Caco-2 (cell line): Measurements from ENCODE around the gene CFAP54. TPM values are rescaled to one million over a fixed set of nuclear protein-coding genes. Genes with fewer than 3 reads are reported as not detected.

Experiments
- BruUV-seq: library from RNA; stranded (reverse); fragments of 400-500 nt; replicated peaks from 2 replicates; lab custom pipeline; 2021; lab: Mats Ljungman, UMichigan
- CTCF ChIA-PET: fragments of 300-600 bp; sonication (Branson Sonifier 250); formaldehyde crosslinking; loops from one replicate; lab custom pipeline; 2022; ENCODE audit warnings: antibody characterized with exemption; lab: Charles Lee
- POLR2A ChIA-PET: fragments of 300-600 bp; sonication (Branson Sonifier 250); formaldehyde crosslinking; loops from one replicate; lab custom pipeline; 2022; ENCODE audit warnings: antibody characterized with exemption; lab: Charles Lee
- DNase-seq, 2 experiments: peaks; one replicate each; pipeline versions ENCODE4 v3.0.0 to v3.0.0-alpha.2; 2020 to 2022
- H3K27me3 ChIP-seq: replicated peaks from 2 replicates; pipeline ENCODE4 v1.6.0; 2011; ENCODE audit warnings: low read length; ENCODE audit not compliant: control insufficient read depth, insufficient read depth
- H3K36me3 ChIP-seq: 2 replicates; pipeline ENCODE4 v1.5.1; 2011; ENCODE audit warnings: low read length; ENCODE audit not compliant: control insufficient read depth, insufficient read depth
- H3K4me1 ChIP-seq: fragments of 250-450 bp; sonication (Bioruptor Pico); 2 replicates; pipeline ENCODE4 v1.5.1; 2020; ENCODE audit warnings: mild to moderate bottlenecking
- H3K4me3 ChIP-seq: 2 replicates; pipeline ENCODE4 v1.5.1; 2011; ENCODE audit warnings: low read depth, mild to moderate bottlenecking, control low read depth, low read length
- H3K9me3 ChIP-seq: fragments of 250-450 bp; sonication (Bioruptor Pico); 2 replicates; pipeline ENCODE4 v1.5.1; 2020; ENCODE audit warnings: mild to moderate bottlenecking, moderate library complexity
- H3K27ac Mint-ChIP-seq: one replicate; pipeline ENCODE4 v1.8.0; 2022; ENCODE audit warnings: mixed read lengths; ENCODE audit not compliant: unreplicated experiment
- H3K27me3 Mint-ChIP-seq: one replicate; pipeline ENCODE4 v1.8.0; 2022; ENCODE audit warnings: mixed read lengths; ENCODE audit not compliant: insufficient read depth, unreplicated experiment
- H3K36me3 Mint-ChIP-seq: one replicate; pipeline ENCODE4 v1.8.0; 2022; ENCODE audit warnings: mild to moderate bottlenecking, mixed read lengths; ENCODE audit not compliant: insufficient read depth, unreplicated experiment
- H3K4me1 Mint-ChIP-seq: one replicate; pipeline ENCODE4 v1.8.0; 2022; ENCODE audit warnings: low read depth, mixed read lengths; ENCODE audit not compliant: unreplicated experiment
- H3K4me3 Mint-ChIP-seq: one replicate; pipeline ENCODE4 v1.8.0; 2022; ENCODE audit warnings: mild to moderate bottlenecking, moderate library complexity, mixed read lengths; ENCODE audit not compliant: unreplicated experiment
- H3K9me3 Mint-ChIP-seq: one replicate; pipeline ENCODE4 v1.8.0; 2022; ENCODE audit warnings: mixed read lengths; ENCODE audit not compliant: unreplicated experiment
- intact Hi-C: fragments of 100-400 bp; cut with micrococcal nuclease; formaldehyde crosslinking; loops from one replicate; pipeline ENCODE4 v1.10.0; 2022; ENCODE audit not compliant: unreplicated experiment
- total RNA-seq: library from RNA; stranded (reverse); gene quantifications from 2 replicates; pipeline ENCODE4 v1.2.3, GENCODE V29; 2022
- TF ChIP-seq, protein P1 (sequence below), 2 experiments: fragments of 200-600 bp in 1 of 2; IDR thresholded peaks; 1 replicate in 1 of 2; 2 replicates in 1 of 2; pipeline versions ENCODE4 v1.5.1 to v1.8.0; 2011 to 2022; ENCODE audit warnings: antibody characterized with exemption in 1 of 2, control low read depth in 1 of 2, inconsistent platforms in 1 of 2, low read depth in 1 of 2, low read length in 1 of 2, mild to moderate bottlenecking in 1 of 2, moderate library complexity in 1 of 2; ENCODE audit not compliant: insufficient read depth in 1 of 2, severe bottlenecking in 1 of 2, unreplicated experiment in 1 of 2

The CFAP54 gene
- total RNA-seq, 1 experiment from 2014 or later: 0.14 TPM

DNA sequence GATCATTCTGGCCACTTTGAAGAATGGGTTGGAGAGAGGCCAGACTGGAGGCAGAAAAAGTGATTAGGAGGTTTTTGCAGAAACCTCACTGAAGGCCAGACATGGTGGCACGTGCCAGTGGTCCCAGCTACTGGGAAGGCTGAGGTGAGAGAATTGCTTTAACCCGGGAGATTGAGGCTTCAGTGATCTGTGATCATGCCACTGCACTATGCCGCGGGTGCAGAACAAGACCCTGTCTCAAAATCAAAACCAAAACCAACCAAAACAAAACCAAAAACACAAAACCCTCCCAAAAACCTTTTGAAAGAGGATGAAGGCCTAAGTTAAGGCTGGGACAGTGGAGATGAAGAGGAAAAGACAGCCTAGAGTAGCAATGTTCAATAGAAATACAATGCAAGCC lies 15.2 kb upstream of the CFAP54 start:
- Histone ChIP-seq H3K4me3 (no peak overlapping the region), H3K9me3 (no peaks in the 10 kb centered on the region), H3K27me3 (no peaks in the 10 kb centered on the region), H3K4me1 (no peaks in the 10 kb centered on the region), H3K36me3 (no peaks in the 10 kb centered on the region)
- no peaks in the 10 kb centered on the region for H3K4me1 Mint-ChIP-seq
- peaks cover 4% of the 10 kb centered on the region for H3K27me3 Mint-ChIP-seq
- TF ChIP-seq, protein P1, sequence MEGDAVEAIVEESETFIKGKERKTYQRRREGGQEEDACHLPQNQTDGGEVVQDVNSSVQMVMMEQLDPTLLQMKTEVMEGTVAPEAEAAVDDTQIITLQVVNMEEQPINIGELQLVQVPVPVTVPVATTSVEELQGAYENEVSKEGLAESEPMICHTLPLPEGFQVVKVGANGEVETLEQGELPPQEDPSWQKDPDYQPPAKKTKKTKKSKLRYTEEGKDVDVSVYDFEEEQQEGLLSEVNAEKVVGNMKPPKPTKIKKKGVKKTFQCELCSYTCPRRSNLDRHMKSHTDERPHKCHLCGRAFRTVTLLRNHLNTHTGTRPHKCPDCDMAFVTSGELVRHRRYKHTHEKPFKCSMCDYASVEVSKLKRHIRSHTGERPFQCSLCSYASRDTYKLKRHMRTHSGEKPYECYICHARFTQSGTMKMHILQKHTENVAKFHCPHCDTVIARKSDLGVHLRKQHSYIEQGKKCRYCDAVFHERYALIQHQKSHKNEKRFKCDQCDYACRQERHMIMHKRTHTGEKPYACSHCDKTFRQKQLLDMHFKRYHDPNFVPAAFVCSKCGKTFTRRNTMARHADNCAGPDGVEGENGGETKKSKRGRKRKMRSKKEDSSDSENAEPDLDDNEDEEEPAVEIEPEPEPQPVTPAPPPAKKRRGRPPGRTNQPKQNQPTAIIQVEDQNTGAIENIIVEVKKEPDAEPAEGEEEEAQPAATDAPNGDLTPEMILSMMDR (IDR thresholded peaks at IDR 0.05; ENCODE audit: insufficient read depth in 1 of 2, low read depth in 1 of 2, low read length in 1 of 2, severe bottlenecking in 1 of 2, unreplicated experiment in 1 of 2): no peak
- H3K27ac Mint-ChIP-seq: no peak overlapping the region
- H3K36me3 Mint-ChIP-seq: no peaks in the 10 kb centered on the region
- ChIA-PET POLR2A (no interaction called here), CTCF (no interaction called here)
- H3K9me3 Mint-ChIP-seq: no peaks in the 10 kb centered on the region
- no peak for DNase-seq
- intact Hi-C loops: no loop called here
- no peak overlapping the region for H3K4me3 Mint-ChIP-seq
- no TSS peak for BruUV-seq

DNA sequence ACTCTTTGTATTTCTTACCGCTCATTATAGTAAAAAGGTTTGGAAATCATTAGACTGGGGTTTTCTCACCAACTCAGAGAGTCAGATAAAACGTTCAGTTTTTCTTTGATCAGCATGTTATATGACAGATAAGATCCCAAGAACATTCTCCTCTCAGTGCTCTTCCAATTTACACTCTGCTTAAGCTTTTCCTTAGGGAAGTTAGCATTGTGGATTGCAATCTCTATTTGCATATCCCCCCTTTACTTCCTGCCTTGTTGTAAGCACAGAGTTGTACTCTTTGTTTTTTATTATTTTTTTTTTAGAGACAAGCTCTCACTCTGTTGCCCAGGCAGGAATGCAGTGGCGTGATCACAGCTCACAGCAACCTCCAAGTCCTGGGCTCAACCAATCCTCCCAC lies 11.4 kb upstream of the CFAP54 start:
- H3K4me3 ChIP-seq: no peak overlapping the region
- no peaks in the 10 kb centered on the region for H3K27me3 ChIP-seq
- TF ChIP-seq, protein P1 (IDR thresholded peaks at IDR 0.05; ENCODE audit: insufficient read depth in 1 of 2, low read depth in 1 of 2, low read length in 1 of 2, severe bottlenecking in 1 of 2, unreplicated experiment in 1 of 2): no peak
- H3K36me3 ChIP-seq: no peaks in the 10 kb centered on the region
- DNase-seq: no peak
- intact Hi-C loops: no loop called here
- Mint-ChIP-seq H3K4me1 (no peaks in the 10 kb centered on the region), H3K36me3 (no peaks in the 10 kb centered on the region), H3K27me3 (peaks cover 4% of the 10 kb centered on the region), H3K4me3 (no peak overlapping the region), H3K27ac (no peak overlapping the region), H3K9me3 (no peaks in the 10 kb centered on the region)
- ChIA-PET POLR2A (no interaction called here), CTCF (no interaction called here)
- BruUV-seq: no TSS peak
- no peaks in the 10 kb centered on the region for H3K4me1 ChIP-seq
- H3K9me3 ChIP-seq: no peaks in the 10 kb centered on the region

DNA sequence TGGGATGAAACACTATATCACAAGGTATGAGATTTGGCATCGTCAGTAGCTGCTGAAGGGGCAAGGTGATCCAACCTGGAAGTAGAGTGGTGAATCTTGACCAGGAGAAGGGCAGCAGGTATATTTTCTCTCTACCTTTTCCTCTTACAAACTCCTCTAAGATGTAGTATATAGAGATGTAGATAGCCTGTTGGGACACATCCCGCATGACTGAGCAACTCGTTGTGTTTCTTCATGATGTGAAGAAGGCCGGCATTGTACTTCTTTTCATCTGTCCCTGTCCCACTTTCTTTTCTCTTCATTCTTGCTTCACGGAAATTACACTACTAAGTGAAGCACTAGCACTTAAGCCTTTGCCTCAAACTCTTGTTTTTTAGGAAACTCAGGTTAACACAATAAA lies 7.3 kb upstream of the CFAP54 start:
- Histone ChIP-seq H3K4me3 (no peak overlapping the region), H3K9me3 (no peaks in the 10 kb centered on the region), H3K27me3 (no peaks in the 10 kb centered on the region), H3K36me3 (no peaks in the 10 kb centered on the region), H3K4me1 (no peaks in the 10 kb centered on the region)
- BruUV-seq: no TSS peak
- Mint-ChIP-seq H3K27ac (no peak overlapping the region), H3K27me3 (peaks cover 16% of the 10 kb centered on the region), H3K4me3 (no peak overlapping the region), H3K4me1 (no peaks in the 10 kb centered on the region), H3K9me3 (no peaks in the 10 kb centered on the region), H3K36me3 (no peaks in the 10 kb centered on the region)
- TF ChIP-seq, protein P1 (IDR thresholded peaks at IDR 0.05; ENCODE audit: insufficient read depth in 1 of 2, low read depth in 1 of 2, low read length in 1 of 2, severe bottlenecking in 1 of 2, unreplicated experiment in 1 of 2): no peak
- no peak for DNase-seq
- ChIA-PET CTCF (no interaction called here), POLR2A (no interaction called here)
- intact Hi-C loops: no loop called here
